ENCODE data around the gene INIP.

Gene INIP

DNA sequence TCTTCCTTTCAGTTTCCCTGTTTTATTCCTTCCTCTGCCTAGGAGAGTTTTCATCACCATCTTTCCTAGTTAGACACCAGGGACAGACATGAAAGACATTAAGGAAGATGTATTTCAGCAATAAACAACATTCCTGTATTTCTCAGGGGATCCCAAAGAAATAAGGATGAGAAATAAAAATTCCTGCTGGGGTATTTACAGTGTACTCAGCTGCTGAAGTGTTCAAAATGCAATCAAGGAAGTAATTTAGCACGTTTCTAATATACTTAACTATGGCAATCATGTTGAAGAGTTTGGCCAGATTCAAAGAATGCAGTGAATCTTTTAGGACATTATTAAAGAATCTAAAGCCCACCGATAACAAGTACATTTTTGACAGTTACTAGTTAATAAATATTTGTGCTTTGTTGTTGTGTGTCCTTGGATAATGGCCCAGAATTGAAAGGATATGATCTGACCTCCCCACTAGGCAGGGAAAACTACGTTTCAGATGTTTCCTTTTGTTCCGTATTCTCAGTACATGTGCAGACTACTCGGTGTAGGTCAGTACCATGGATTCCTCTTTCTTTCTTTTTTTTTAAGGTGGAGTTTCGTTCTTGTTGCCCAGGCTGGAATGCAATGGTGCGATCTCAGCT, 46.8 kb downstream of the INIP start:
- TF ChIP-seq GATA2 (IDR thresholded peaks at IDR 0.05; ENCODE audit: low read depth, low read length), result no peak
- no peak for TF ChIP-seq GATA3 (IDR thresholded peaks at IDR 0.05; ENCODE audit: low read depth, low read length)

DNA sequence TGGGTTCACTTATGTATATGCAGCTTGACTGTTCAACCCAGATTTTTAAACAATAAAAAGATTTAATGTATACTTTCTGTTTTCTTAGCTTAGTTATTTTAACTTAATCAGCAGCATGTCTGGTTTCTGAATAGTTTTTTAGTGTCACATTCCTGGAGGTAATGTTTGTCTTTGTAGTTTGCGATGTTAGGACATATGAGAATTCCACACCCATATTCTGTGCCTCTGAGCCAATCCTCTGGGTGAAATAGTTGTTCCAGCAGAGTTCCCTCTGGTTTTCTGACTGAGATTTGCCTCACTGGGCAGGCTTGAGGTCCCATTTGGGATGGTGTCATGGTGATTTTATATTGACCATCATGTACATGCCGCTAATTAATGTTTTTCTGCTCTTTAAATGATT, 48.6 kb downstream of the INIP start:
- TF ChIP-seq GATA2 (IDR thresholded peaks at IDR 0.05; ENCODE audit: low read depth, low read length) (no peak), GATA3 (IDR thresholded peaks at IDR 0.05; ENCODE audit: low read depth, low read length) (no peak)

DNA sequence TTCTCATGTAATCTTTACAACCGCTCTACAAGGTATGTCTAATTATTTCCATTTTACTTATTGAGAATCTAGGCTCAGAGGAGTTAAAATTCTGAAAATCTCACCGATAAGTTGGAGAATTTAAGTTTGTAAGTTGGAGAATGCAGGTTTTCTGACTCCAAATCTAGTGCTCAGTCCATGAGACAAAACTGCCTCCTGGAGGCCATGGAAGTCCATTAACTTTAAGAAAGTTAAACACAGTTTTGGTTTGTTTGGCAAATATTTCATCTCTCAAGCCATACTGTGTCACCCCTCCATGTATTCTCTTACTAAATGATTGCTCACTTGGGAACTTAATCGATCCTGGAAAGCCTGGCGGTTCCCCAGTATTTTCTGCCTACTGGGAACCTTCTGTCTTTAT, 52.6 kb downstream of the INIP start:
- TF ChIP-seq GATA3 (IDR thresholded peaks at IDR 0.05; ENCODE audit: low read depth, low read length), result no peak
- TF ChIP-seq GATA2 (IDR thresholded peaks at IDR 0.05; ENCODE audit: low read depth, low read length), result no peak

DNA sequence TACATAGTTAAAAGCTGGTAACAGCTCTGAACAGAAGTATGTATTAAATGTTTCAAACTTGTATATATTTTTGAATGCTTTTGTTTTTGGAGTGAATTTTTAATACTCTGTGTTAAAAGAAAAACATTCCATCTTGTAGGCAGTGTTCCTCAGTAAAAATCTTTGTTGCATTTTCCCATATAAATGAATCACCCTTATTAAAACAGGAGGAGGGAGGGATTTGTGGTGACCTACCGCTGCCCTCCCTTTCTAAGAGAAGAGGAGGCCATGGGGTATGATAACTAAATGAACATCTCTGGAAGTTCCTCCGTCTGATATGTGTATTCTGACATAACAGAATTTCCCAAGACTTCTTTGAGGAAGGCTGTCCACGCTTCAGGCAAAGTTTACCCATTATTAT, 53.4 kb downstream of the INIP start:
- no peak for TF ChIP-seq GATA2 (IDR thresholded peaks at IDR 0.05; ENCODE audit: low read depth, low read length)
- no peak for TF ChIP-seq GATA3 (IDR thresholded peaks at IDR 0.05; ENCODE audit: low read depth, low read length)

DNA sequence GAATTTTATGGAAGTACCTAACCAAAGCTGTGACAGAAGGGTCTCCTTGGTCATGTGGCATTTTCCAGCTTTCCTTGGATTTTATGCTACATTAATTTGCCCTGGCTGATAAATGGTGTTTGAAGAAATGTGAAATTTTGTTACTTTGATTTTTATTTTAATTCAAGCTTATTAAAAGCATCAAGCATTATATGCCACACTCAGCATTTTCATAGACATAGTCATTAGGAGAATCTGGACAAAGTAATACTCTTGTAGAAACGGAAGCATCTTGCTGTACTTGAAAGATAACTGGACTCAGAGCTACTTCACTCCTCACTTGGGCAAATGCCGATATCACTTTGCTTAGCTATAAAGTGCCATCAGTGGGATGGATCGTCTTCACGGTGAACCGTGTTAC, 54.2 kb downstream of the INIP start:
- no peak for TF ChIP-seq GATA2 (IDR thresholded peaks at IDR 0.05; ENCODE audit: low read depth, low read length)
- no peak for TF ChIP-seq GATA3 (IDR thresholded peaks at IDR 0.05; ENCODE audit: low read depth, low read length)

DNA sequence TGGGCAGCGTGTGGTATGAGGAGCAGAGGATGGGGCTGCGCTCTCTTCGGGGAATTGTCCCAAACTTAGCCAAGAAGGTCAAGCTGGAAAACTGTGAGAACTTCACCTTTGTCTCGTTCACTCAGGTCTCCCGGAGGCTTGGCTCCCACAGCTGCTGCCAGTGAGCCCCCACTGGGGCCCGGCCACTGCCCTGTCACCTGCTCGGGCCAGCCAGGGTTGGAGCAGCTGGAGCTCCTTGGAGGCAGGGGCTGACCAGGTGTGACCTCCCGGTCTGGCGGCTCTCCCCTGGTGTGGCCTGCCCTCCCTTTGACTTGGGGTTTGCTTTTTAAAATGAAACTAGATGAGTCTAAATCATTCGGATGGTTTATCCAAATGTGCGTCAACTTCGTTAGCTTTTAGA, 58.0 kb downstream of the INIP start:
- TF ChIP-seq GATA3 (IDR thresholded peaks at IDR 0.05; ENCODE audit: low read depth, low read length) (no peak), GATA2 (IDR thresholded peaks at IDR 0.05; ENCODE audit: low read depth, low read length) (no peak)

DNA sequence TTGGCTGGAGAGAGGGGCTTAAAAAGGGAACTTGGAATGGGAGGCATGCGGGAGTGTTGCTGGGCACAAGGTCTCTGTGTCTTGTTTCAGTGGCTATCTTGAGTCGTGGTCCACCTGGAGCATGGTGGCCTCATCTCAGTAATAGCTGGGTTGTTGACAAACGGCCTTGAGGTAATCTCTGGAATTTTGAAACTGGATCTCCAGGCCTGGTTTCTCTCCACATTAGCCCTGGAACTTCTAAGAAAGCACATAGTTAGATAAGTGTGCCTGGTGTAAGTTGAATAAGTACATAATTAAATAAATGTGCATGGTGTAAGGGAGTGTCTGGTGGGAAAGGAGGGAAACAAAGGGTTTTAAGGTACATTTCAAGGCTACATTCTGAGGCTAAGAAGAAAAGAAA, 62.2 kb downstream of the INIP start:
- TF ChIP-seq GATA2 (IDR thresholded peaks at IDR 0.05; ENCODE audit: low read depth, low read length) (no peak), GATA3 (IDR thresholded peaks at IDR 0.05; ENCODE audit: low read depth, low read length) (no peak)

DNA sequence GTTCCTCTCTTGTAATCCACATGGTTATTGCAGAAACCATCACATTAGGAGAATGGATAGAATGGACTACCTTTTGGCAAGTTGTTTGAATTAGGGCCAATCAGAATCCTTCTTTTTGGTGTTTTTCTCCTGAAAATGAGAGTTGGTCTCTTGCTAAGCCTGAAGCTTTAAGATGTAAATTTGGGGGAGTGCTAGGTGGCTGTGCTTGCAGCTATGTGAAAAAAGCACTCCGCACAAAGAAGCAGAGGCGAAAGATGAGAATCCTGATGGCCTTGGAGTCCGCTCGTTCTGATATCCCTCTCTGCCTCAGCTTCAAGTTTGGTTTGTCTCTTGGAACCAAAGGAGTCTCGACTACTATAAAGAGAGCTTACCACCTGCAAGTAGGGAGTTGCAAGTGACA, 63.6 kb downstream of the INIP start:
- TF ChIP-seq GATA2 (IDR thresholded peaks at IDR 0.05; ENCODE audit: low read depth, low read length) (no peak), GATA3 (IDR thresholded peaks at IDR 0.05; ENCODE audit: low read depth, low read length) (no peak)

DNA sequence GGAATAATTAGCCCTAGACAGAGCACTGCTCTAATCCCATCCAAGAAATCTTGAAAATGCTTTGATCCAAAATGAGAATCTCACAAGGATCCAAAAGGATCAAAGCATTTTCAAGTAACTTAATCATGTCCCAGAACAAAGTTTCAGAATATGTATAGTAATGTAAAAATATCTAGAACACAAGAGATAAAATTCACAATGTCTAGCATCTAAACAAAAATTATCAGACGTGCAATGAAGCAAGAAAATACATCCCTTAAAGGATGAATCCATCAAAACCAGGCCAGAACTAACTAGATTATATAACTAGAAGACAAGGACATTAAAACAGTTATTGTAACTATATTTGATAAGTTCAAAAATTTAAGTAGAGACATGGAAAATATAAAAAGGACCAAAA, 69.3 kb downstream of the INIP start:
- no peak for TF ChIP-seq GATA2 (IDR thresholded peaks at IDR 0.05; ENCODE audit: low read depth, low read length)
- no peak for TF ChIP-seq GATA3 (IDR thresholded peaks at IDR 0.05; ENCODE audit: low read depth, low read length)

DNA sequence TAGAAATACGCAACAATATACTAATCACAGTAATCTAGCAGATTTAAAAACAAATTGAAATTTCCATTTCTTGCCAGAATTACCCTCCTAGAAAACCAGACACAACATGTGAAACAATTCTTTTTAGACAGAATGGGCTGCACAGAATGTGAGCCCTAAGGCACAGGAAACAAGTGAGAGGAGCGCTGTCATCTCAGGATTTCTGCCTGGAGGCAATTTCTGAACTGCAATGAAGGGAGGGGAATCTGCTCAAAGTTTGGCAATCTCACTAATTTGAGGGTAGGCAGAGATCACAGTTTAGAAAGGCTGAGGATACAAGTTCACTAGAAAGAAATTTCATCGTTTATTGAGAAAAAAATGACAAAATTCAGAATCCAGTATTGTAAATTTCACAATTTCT, 70.3 kb downstream of the INIP start:
- no peak for TF ChIP-seq GATA2 (IDR thresholded peaks at IDR 0.05; ENCODE audit: low read depth, low read length)
- TF ChIP-seq GATA3 (IDR thresholded peaks at IDR 0.05; ENCODE audit: low read depth, low read length), result no peak

DNA sequence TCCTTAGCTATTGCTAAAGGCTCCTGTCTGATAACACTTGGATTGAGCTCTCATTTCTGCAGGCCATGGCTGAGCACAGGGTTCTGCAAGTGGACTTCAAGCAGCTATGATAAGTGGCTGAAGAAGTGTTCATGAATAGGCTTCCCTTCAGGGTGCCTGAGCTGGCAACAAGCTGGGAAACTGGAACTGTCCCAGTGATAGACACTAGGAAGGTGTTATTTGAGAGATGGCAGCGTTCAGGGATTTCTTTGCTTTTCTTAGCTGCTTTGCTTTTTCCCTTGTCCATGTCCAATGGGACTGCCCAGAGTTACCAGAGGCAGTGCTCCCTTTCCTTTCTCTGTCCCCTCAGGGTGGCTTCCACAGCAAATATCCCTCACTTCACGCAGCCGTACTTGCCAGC, 75.8 kb downstream of the INIP start:
- TF ChIP-seq GATA3 (IDR thresholded peaks at IDR 0.05; ENCODE audit: low read depth, low read length) (no peak), GATA2 (IDR thresholded peaks at IDR 0.05; ENCODE audit: low read depth, low read length) (no peak)

DNA sequence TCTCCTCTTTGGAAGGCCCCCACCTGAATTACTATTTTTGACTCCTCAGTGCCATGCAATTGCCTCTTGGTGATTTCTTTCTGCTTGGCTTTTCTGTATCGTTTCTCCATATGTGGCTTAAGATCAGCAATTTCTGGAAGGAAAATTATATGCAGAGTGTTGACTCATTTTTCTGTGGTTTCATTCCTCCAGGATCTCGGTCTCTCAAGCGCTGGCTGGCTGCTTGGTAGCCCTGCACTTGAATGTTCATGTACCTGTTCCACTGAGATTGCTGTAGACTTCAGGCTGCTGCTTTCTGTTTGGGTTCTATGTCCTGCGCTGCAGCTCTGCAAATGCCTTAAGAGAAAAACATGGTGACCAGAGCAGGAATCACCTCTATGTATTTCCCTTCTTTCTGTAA, 77.6 kb downstream of the INIP start:
- TF ChIP-seq GATA3 (IDR thresholded peaks at IDR 0.05; ENCODE audit: low read depth, low read length) (no peak), GATA2 (IDR thresholded peaks at IDR 0.05; ENCODE audit: low read depth, low read length) (no peak)
